Endothelial cell of umbilical vein (primary cell): Measurements from ENCODE around the gene POU2F3. TPM values are rescaled to one million over a fixed set of nuclear protein-coding genes. Genes with fewer than 3 reads are reported as not detected.
A peak's percentile ranks its signal among the peaks of the same experiment; 100 is the strongest.

ENCODE experiments used
- BruUV-seq: library from RNA; stranded (reverse); fragments of 400-500 nt; replicated peaks from 2 replicates; lab custom pipeline; 2021; lab: Mats Ljungman, UMichigan
- CTCF ChIA-PET: fragments of 300-600, 350-600 bp; sonication (Branson Sonifier 250); formaldehyde crosslinking; loops from one replicate; lab custom pipeline; 2021; ENCODE audit warnings: antibody characterized with exemption, inconsistent platforms; lab: Charles Lee
- POLR2A ChIA-PET: fragments of 300-600, 350-600 bp; sonication (Branson Sonifier 250); formaldehyde crosslinking; loops from one replicate; lab custom pipeline; 2021; ENCODE audit warnings: antibody characterized with exemption, inconsistent platforms; lab: Charles Lee
- DNase-seq: peaks from one replicate; pipeline ENCODE4 v3.0.0-alpha.2; 2011; ENCODE audit warnings: low read depth, low spot score
- FAIRE-seq: peaks from 2 replicates; lab custom pipeline; 2011; peaks lifted over from hg19 to GRCh38; lab: Jason Lieb, UNC
- H2AFZ ChIP-seq: 2 replicates; pipeline ENCODE4 v1.6.0; 2012; ENCODE audit warnings: low read depth, low read length, control low read depth, inconsistent platforms
- H3K27ac ChIP-seq: 2 replicates; pipeline ENCODE4 v1.5.1; 2011; ENCODE audit warnings: low read depth, mild to moderate bottlenecking, control low read depth, low read length, moderate library complexity; ENCODE audit not compliant: insufficient read depth
- H3K27me3 ChIP-seq, 2 experiments: 2 replicates each; pipeline versions ENCODE4 v1.6.0 to v1.6.1; 2011; ENCODE audit warnings: low read length in 2 of 2, mixed read lengths in 1 of 2; ENCODE audit not compliant: control insufficient read depth in 2 of 2, insufficient read depth in 2 of 2
- H3K36me3 ChIP-seq, 2 experiments: 2 replicates in 1 of 2; 3 replicates in 1 of 2; pipeline ENCODE4 v1.5.1; 2011; ENCODE audit warnings: low read length in 2 of 2, mild to moderate bottlenecking in 1 of 2, moderate library complexity in 1 of 2; ENCODE audit not compliant: control insufficient read depth in 2 of 2, insufficient read depth in 2 of 2; ENCODE audit errors: extremely low read depth in 1 of 2
- H3K4me1 ChIP-seq: 3 replicates; pipeline ENCODE4 v1.5.1; 2011; ENCODE audit warnings: mild to moderate bottlenecking, low read length; ENCODE audit not compliant: control insufficient read depth, insufficient read depth; ENCODE audit errors: extremely low read depth
- H3K4me2 ChIP-seq: 2 replicates; pipeline ENCODE4 v1.6.1; 2011; ENCODE audit warnings: low read length, control low read depth, mixed read lengths; ENCODE audit not compliant: insufficient read depth
- H3K4me3 ChIP-seq, 3 experiments: fragments of 200-600 bp in 1 of 3; sonication (generic), shearing (Covaris generic) in 1 of 3; replicated peaks in 1 of 3; 2 replicates each; pipeline ENCODE4 v1.5.1; 2011 to 2016; ENCODE audit warnings: control low read depth in 3 of 3, low read length in 3 of 3, mild to moderate bottlenecking in 2 of 3, inconsistent platforms in 1 of 3, low read depth in 1 of 3, moderate library complexity in 1 of 3; ENCODE audit not compliant: insufficient read depth in 1 of 3
- H3K79me2 ChIP-seq: 2 replicates; pipeline ENCODE4 v1.6.0; 2012; ENCODE audit warnings: low read length, inconsistent platforms; ENCODE audit not compliant: control insufficient read depth, insufficient read depth
- H3K9ac ChIP-seq: replicated peaks from 2 replicates; pipeline ENCODE3; 2011; ENCODE audit warnings: low read length, control low read depth; ENCODE audit not compliant: insufficient read depth; ENCODE audit errors: extremely low read depth
- H3K9me1 ChIP-seq: replicated peaks from 3 replicates; pipeline ENCODE4 v1.6.0; 2011; ENCODE audit warnings: mild to moderate bottlenecking, low read length; ENCODE audit not compliant: control insufficient read depth, insufficient read depth; ENCODE audit errors: extremely low read depth
- H3K9me3 ChIP-seq: replicated peaks from 2 replicates; pipeline ENCODE4 v1.5.1; 2012; ENCODE audit warnings: low read length, inconsistent platforms; ENCODE audit not compliant: control insufficient read depth, insufficient read depth
- H4K20me1 ChIP-seq: replicated peaks from 2 replicates; pipeline ENCODE3; 2011; ENCODE audit warnings: mild to moderate bottlenecking, low read length; ENCODE audit not compliant: control insufficient read depth, insufficient read depth; ENCODE audit errors: extremely low read depth
- CTCF ChIP-seq, 2 donors: IDR thresholded peaks; 1 replicate in 1 of 2; 2 replicates in 1 of 2; pipeline ENCODE4 v1.5.1; 2011; ENCODE audit warnings: low read length in 2 of 2, mild to moderate bottlenecking in 2 of 2, moderate library complexity in 2 of 2, control low read depth in 1 of 2, inconsistent platforms in 1 of 2, low read depth in 1 of 2; ENCODE audit not compliant: insufficient read depth in 1 of 2; ENCODE audit errors: extremely low read depth in 1 of 2
- EZH2 ChIP-seq: IDR thresholded peaks from 2 replicates; pipeline ENCODE4 v1.6.1; 2012; ENCODE audit warnings: borderline replicate concordance, low read depth, mild to moderate bottlenecking, moderate library complexity, low read length, inconsistent platforms; ENCODE audit not compliant: severe bottlenecking
- FOS ChIP-seq: IDR thresholded peaks from 2 replicates; pipeline ENCODE4 v1.6.1; 2011; ENCODE audit warnings: mild to moderate bottlenecking, low read length, moderate library complexity, borderline replicate concordance; ENCODE audit not compliant: insufficient read depth
- GATA2 ChIP-seq: IDR thresholded peaks from 2 replicates; pipeline ENCODE4 v1.7.0; 2011; ENCODE audit warnings: low read depth, mild to moderate bottlenecking, moderate library complexity, mixed read lengths, low read length; ENCODE audit not compliant: insufficient read length, insufficient read depth
- JUN ChIP-seq: IDR thresholded peaks from 2 replicates; pipeline ENCODE4 v1.6.1; 2011; ENCODE audit warnings: borderline replicate concordance, low read depth; ENCODE audit not compliant: insufficient read length, insufficient read depth
- MAX ChIP-seq: IDR thresholded peaks from 2 replicates; pipeline ENCODE4 v1.6.1; 2011; ENCODE audit not compliant: insufficient read depth, insufficient read length
- MYC ChIP-seq: IDR thresholded peaks from one replicate; pipeline ENCODE4 v1.6.1; 2011; ENCODE audit warnings: mild to moderate bottlenecking, low read depth, low read length
- POLR2A ChIP-seq: IDR thresholded peaks from 2 replicates; pipeline ENCODE4 v1.6.1; 2012; ENCODE audit warnings: low read depth, mild to moderate bottlenecking, control low read depth, low read length
- POLR2AphosphoS5 ChIP-seq: IDR thresholded peaks from 2 replicates; pipeline ENCODE4 v1.6.1; 2012; ENCODE audit warnings: low read depth, mild to moderate bottlenecking, control low read depth, low read length, moderate library complexity; ENCODE audit not compliant: insufficient read depth
- dilution Hi-C: fragments of 300-500 bp; cut with MboI; formaldehyde crosslinking; loops from one replicate; pipeline ENCODE4 v1.15.0; 2019; ENCODE audit warnings: low sequenced_read_pairs; ENCODE audit not compliant: extremely low pct_ligation_motif_present
- intact Hi-C: fragments of 100-400 bp; cut with micrococcal nuclease; formaldehyde crosslinking; loops from one replicate; pipeline ENCODE4 v1.10.0; 2022
- polyA plus RNA-seq, 4 experiments: library from polyadenylated mRNA; depleted of rRNA in 3 of 4; stranded (reverse) in 3 of 4; unstranded in 1 of 4; fragments of >200 nt; gene quantifications; 2 replicates each; pipeline versions ENCODE4 v1.2.1 to v1.2.3, GENCODE V29; 2011 to 2012; ENCODE audit warnings: missing spikeins in 1 of 4
- total RNA-seq: library from RNA; stranded (reverse); gene quantifications from 2 replicates; pipeline ENCODE4 v1.2.3, GENCODE V29; 2021

The POU2F3 gene
- total and polyA plus RNA-seq, 2 donors (not counting 3 experiments of a cell fraction or from before 2014, with no cell fraction given), result 0.06 TPM; not detected in 1

- H4K20me1 ChIP-seq, result no peaks in the 10 kb centered on the region
- H3K4me2 ChIP-seq, result no peak overlapping the region
- peaks cover 0 to 6% of the 10 kb centered on the region in 2 experiments for H3K27me3 ChIP-seq
- BruUV-seq, result no TSS peak
- peaks cover 6% of the 10 kb centered on the region for H3K4me1 ChIP-seq
- intact Hi-C loops (no loop called here), dilution Hi-C loops (no loop called here)
- H3K36me3 ChIP-seq, result no peaks in the 10 kb centered on the region
- no peak overlapping the region for H2AFZ ChIP-seq
- no peak for TF ChIP-seq MYC
- TF ChIP-seq POLR2AphosphoS5, result no peak
- no peak for TF ChIP-seq GATA2
- peak; percentile 96 to 99 for TF ChIP-seq CTCF (IDR thresholded peaks at IDR 0.05; ENCODE audit: extremely low read depth in 1 of 2, insufficient read depth in 1 of 2, low read depth in 1 of 2, low read length in 2 of 2)
- TF ChIP-seq EZH2, result no peak
- no peak for TF ChIP-seq MAX
- TF ChIP-seq JUN, result no peak
- no peak for TF ChIP-seq FOS
- no peak for TF ChIP-seq POLR2A
- CTCF ChIA-PET, result interaction anchor here (0.6 to 11.4 kb wide), 59 partner anchors 9 to 826 kb away, joined by 3 to 327 read pairs (median 5); partner anchors contain the start of genes ARHGEF12, GRIK4, OAF and POU2F3
- POLR2A ChIA-PET, result interaction anchor here (0.9 kb wide), 1 partner anchor 70 kb away, joined by 3 read pairs; no protein-coding TSS in a partner anchor
- no peak overlapping the region for H3K27ac ChIP-seq
- H3K79me2 ChIP-seq, result no peaks in the 10 kb centered on the region
- peak; percentile 96 for FAIRE-seq
- no peaks in the 10 kb centered on the region for H3K9me1 ChIP-seq
- no peak overlapping the region for H3K4me3 ChIP-seq
- peak; percentile 73 for DNase-seq
- H3K9ac ChIP-seq, result no peak overlapping the region
- H3K9me3 ChIP-seq, result no peaks in the 10 kb centered on the region
Observed at GRCh38 chr11:120303004-120303637, 63.2 kb downstream of the POU2F3 start.
